Mesenchymal stem cell (in vitro differentiated cells and primary cell): Measurements from ENCODE around the gene HIVEP3.
A peak's percentile ranks its signal among the peaks of the same experiment; 100 is the strongest.

Source experiments
- DNase-seq: peaks from one replicate; pipeline ENCODE4 v3.0.0-alpha.2; 2013
- H2AFZ ChIP-seq: one replicate; pipeline ENCODE4 v1.6.1; 2013; ENCODE audit warnings: low read depth, mild to moderate bottlenecking, control low read depth, inconsistent platforms, low read length, moderate library complexity
- H2AK5ac ChIP-seq: 2 replicates; pipeline ENCODE4 v1.6.1; 2013; ENCODE audit warnings: low read length, moderate library complexity, mild to moderate bottlenecking, inconsistent platforms; ENCODE audit not compliant: severe bottlenecking
- H2BK120ac ChIP-seq: one replicate; pipeline ENCODE4 v1.6.1; 2013; ENCODE audit warnings: low read depth, mild to moderate bottlenecking, inconsistent platforms, low read length, moderate library complexity
- H2BK12ac ChIP-seq, 2 experiments: one replicate each; pipeline ENCODE4 v1.6.1; 2013; ENCODE audit warnings: inconsistent platforms in 2 of 2, low read length in 2 of 2, mild to moderate bottlenecking in 2 of 2, moderate library complexity in 2 of 2, control low read depth in 1 of 2
- H2BK15ac ChIP-seq: one replicate; pipeline ENCODE4 v1.6.1; 2013; ENCODE audit warnings: mild to moderate bottlenecking, low read depth, inconsistent platforms; ENCODE audit not compliant: poor library complexity, severe bottlenecking
- H2BK5ac ChIP-seq: 2 replicates; pipeline ENCODE4 v1.6.1; 2013; ENCODE audit warnings: low read depth, mild to moderate bottlenecking, low read length, control low read depth, inconsistent platforms; ENCODE audit not compliant: poor library complexity, severe bottlenecking
- H3K14ac ChIP-seq, 2 experiments: one replicate each; pipeline ENCODE4 v1.6.1; 2013; ENCODE audit warnings: inconsistent platforms in 2 of 2, low read length in 2 of 2, control low read depth in 1 of 2, mild to moderate bottlenecking in 1 of 2, moderate library complexity in 1 of 2
- H3K18ac ChIP-seq, 2 experiments: one replicate each; pipeline ENCODE4 v1.6.1; 2013; ENCODE audit warnings: inconsistent platforms in 2 of 2, low read length in 2 of 2, control low read depth in 1 of 2, low read depth in 1 of 2, mild to moderate bottlenecking in 1 of 2
- H3K23ac ChIP-seq, 2 experiments: one replicate each; pipeline ENCODE4 v1.6.1; 2013; ENCODE audit warnings: inconsistent platforms in 2 of 2, low read length in 2 of 2, mild to moderate bottlenecking in 2 of 2, moderate library complexity in 2 of 2, control low read depth in 1 of 2
- H3K27ac ChIP-seq: 2 replicates; pipeline ENCODE4 v1.5.1; 2013; ENCODE audit warnings: mild to moderate bottlenecking, moderate library complexity, low read length, control low read depth, inconsistent platforms; ENCODE audit not compliant: poor library complexity, severe bottlenecking
- H3K27me3 ChIP-seq, 2 experiments: 2 replicates each; pipeline versions ENCODE4 v1.6.1 to v1.7.0; 2013; ENCODE audit warnings: low read length in 2 of 2, mild to moderate bottlenecking in 2 of 2, moderate library complexity in 2 of 2, control low read depth in 1 of 2, inconsistent platforms in 1 of 2; ENCODE audit not compliant: control insufficient read depth in 1 of 2, insufficient read depth in 1 of 2
- H3K36me3 ChIP-seq, 2 experiments: 2 replicates each; pipeline versions ENCODE4 v1.6.1 to v1.7.0; 2013; ENCODE audit warnings: low read length in 2 of 2, control low read depth in 1 of 2, inconsistent platforms in 1 of 2, low read depth in 1 of 2, mild to moderate bottlenecking in 1 of 2; ENCODE audit not compliant: insufficient read depth in 2 of 2, control insufficient read depth in 1 of 2
- H3K4ac ChIP-seq, 2 experiments: one replicate each; pipeline ENCODE4 v1.6.1; 2013; ENCODE audit warnings: inconsistent platforms in 2 of 2, low read length in 2 of 2, mild to moderate bottlenecking in 2 of 2, moderate library complexity in 2 of 2, control low read depth in 1 of 2, low read depth in 1 of 2
- H3K4me1 ChIP-seq: 2 replicates; pipeline ENCODE4 v1.6.1; 2013; ENCODE audit warnings: low read depth, low read length, control low read depth; ENCODE audit not compliant: control insufficient read depth, insufficient read depth
- H3K4me2 ChIP-seq: 2 replicates; pipeline ENCODE4 v1.6.1; 2013; ENCODE audit warnings: low read length, mild to moderate bottlenecking, inconsistent platforms; ENCODE audit not compliant: poor library complexity, severe bottlenecking
- H3K4me3 ChIP-seq, 2 experiments: 2 replicates each; pipeline versions ENCODE4 v1.5.1 to v1.7.0; 2013; ENCODE audit warnings: low read length in 2 of 2, mild to moderate bottlenecking in 2 of 2, control low read depth in 1 of 2, low read depth in 1 of 2; ENCODE audit not compliant: insufficient read depth in 1 of 2
- H3K79me1 ChIP-seq: replicated peaks from 2 replicates; pipeline ENCODE4 v1.6.1; 2013; ENCODE audit warnings: mild to moderate bottlenecking, control low read depth, low read length, inconsistent platforms; ENCODE audit not compliant: poor library complexity, severe bottlenecking
- H3K9ac ChIP-seq: 2 replicates; pipeline ENCODE4 v1.7.0; 2013; ENCODE audit warnings: mild to moderate bottlenecking, low read length, moderate library complexity
- H3K9me3 ChIP-seq: 2 replicates; pipeline ENCODE4 v1.7.0; 2013; ENCODE audit warnings: mild to moderate bottlenecking, low read length; ENCODE audit not compliant: control insufficient read depth
- H4K8ac ChIP-seq: one replicate; pipeline ENCODE4 v1.6.1; 2013; ENCODE audit warnings: inconsistent platforms, mild to moderate bottlenecking, low read length, moderate library complexity
- H4K91ac ChIP-seq: one replicate; pipeline ENCODE4 v1.6.1; 2013; ENCODE audit warnings: mild to moderate bottlenecking, low read length, inconsistent platforms
- WGBS: methylation state at CpG from one replicate; pipeline ENCODE4 v1.1.7; 2013; ENCODE audit warnings: mixed read lengths; 5-methylcytosine and 5-hydroxymethylcytosine counted together

Gene HIVEP3

DNA sequence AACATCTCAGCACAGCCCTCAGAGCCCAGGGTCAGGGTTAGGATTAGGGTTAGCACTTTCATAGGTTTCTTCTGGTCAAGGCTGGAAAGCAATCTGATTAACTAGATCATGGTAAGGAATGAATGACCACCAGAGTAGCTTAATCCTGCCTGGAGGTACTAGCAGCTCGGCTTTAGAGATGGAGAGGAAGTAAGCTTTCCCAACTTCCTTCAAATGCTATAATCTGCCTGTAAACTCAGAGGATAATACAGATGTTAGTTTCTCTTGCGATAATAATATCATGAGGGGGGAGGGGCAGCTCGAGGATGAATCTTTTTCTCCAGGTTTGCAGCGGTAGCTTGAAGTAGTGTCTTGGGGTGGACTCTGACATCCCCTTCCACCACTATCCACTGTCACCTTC is 194.9 kb downstream of the HIVEP3 start:
- no peak overlapping the region for H3K18ac ChIP-seq
- no peak overlapping the region for H2AFZ ChIP-seq
- no peak overlapping the region for H3K4me3 ChIP-seq
- no peak overlapping the region for H2BK12ac ChIP-seq
- no peak overlapping the region for H3K23ac ChIP-seq
- peaks cover 11% of the 10 kb centered on the region for H3K79me1 ChIP-seq
- 86% methylated on average over 4 of the region's 4 CpGs for WGBS
- DNase-seq, result no peak
- H2BK15ac ChIP-seq, result no peak overlapping the region
- no peak overlapping the region for H2BK5ac ChIP-seq
- H2BK120ac ChIP-seq, result no peak overlapping the region
- no peak overlapping the region for H3K9ac ChIP-seq
- H3K27me3 ChIP-seq, result peaks cover 0 to 6% of the 10 kb centered on the region in 2 experiments
- peaks cover 9% of the 10 kb centered on the region for H3K4me1 ChIP-seq
- no peaks in the 10 kb centered on the region for H3K9me3 ChIP-seq
- no peak overlapping the region for H2AK5ac ChIP-seq
- no peak overlapping the region for H3K27ac ChIP-seq
- no peaks in the 10 kb centered on the region for H3K36me3 ChIP-seq
- no peak overlapping the region for H4K8ac ChIP-seq
- H3K14ac ChIP-seq, result no peak overlapping the region
- no peak overlapping the region for H3K4ac ChIP-seq
- H4K91ac ChIP-seq, result no peak overlapping the region
- no peak overlapping the region for H3K4me2 ChIP-seq

DNA sequence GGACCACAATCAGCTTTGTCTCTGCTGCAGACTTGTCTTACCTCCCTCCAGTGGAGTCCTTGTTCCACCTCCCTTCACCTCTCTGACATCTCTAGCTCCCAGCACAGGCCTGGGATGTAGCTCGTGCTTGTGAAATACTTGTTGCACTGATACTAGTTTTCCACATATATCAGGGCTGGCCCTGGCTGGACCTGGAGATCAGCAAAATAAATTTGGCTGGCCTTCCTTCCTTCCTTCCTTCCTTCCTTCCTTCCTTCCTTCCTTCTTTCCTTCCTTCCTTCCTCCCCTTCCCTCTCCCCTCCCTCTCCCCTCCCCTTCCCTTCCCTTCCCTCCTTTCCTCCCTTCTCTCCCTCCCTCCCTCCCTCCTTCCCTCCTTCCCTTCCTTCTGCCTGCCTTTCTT is 196.5 kb downstream of the HIVEP3 start:
- H3K4me3 ChIP-seq, result no peak overlapping the region
- no peak overlapping the region for H2BK12ac ChIP-seq
- no peak overlapping the region for H2AFZ ChIP-seq
- H3K4me1 ChIP-seq, result peaks cover 14% of the 10 kb centered on the region
- H2AK5ac ChIP-seq, result no peak overlapping the region
- H3K23ac ChIP-seq, result no peak overlapping the region
- WGBS, result 92% methylated on average over 1 of the region's 1 CpG
- no peaks in the 10 kb centered on the region for H3K9me3 ChIP-seq
- H2BK15ac ChIP-seq, result no peak overlapping the region
- H4K91ac ChIP-seq, result no peak overlapping the region
- H3K14ac ChIP-seq, result no peak overlapping the region
- H2BK120ac ChIP-seq, result no peak overlapping the region
- H3K36me3 ChIP-seq, result no peaks in the 10 kb centered on the region
- no peak overlapping the region for H3K27ac ChIP-seq
- H3K27me3 ChIP-seq, result peaks cover 0 to 6% of the 10 kb centered on the region in 2 experiments
- no peak overlapping the region for H4K8ac ChIP-seq
- H3K4me2 ChIP-seq, result no peak overlapping the region
- H3K4ac ChIP-seq, result no peak overlapping the region
- peaks cover 14% of the 10 kb centered on the region for H3K79me1 ChIP-seq
- no peak overlapping the region for H3K18ac ChIP-seq
- no peak overlapping the region for H3K9ac ChIP-seq
- DNase-seq, result no peak
- no peak overlapping the region for H2BK5ac ChIP-seq

DNA sequence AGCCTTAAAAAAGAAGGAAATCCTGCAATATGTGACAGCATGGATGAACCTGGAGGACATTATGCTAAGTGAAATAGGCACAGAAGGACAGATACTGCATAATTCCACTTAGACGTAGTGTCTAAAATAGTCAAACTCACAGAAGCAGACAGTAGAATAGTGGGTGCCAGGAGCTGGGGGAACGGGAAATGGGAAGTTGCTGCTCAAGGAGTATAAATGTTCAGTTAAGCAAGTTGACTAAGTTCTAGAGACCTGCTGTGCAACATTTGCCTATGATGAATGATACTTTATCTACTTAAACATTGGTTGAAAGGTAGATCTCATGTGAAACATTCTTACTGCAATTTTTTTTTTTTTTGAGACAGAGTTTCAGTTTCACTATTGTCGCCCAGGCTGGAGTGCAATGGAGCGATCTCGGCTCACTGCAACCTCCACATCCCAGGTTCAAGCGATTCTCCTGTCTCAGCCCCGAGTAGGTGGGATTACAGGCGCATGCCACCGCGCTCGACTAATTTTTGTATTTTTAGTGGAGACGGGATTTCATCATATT is 197.8 kb downstream of the HIVEP3 start:
- DNase-seq, result no peak
- Histone ChIP-seq H3K4me1 (peaks cover 20% of the 10 kb centered on the region), H2BK15ac (no peak overlapping the region), H3K79me1 (peaks cover 13% of the 10 kb centered on the region), H2BK12ac (no peak overlapping the region), H3K4ac (no peak overlapping the region), H3K4me2 (no peak overlapping the region), H3K36me3 (no peaks in the 10 kb centered on the region), H2AK5ac (no peak overlapping the region), H3K27me3 (peaks cover 0 to 6% of the 10 kb centered on the region in 2 experiments), H3K14ac (no peak overlapping the region), H2BK120ac (no peak overlapping the region), H3K9me3 (no peaks in the 10 kb centered on the region), H3K18ac (no peak overlapping the region), H3K9ac (no peak overlapping the region), H4K8ac (no peak overlapping the region), H4K91ac (no peak overlapping the region), H2BK5ac (no peak overlapping the region), H3K27ac (no peak overlapping the region), H2AFZ (no peak overlapping the region), H3K4me3 (no peak overlapping the region), H3K23ac (no peak overlapping the region)
- WGBS, result 91% methylated on average over 12 of the region's 12 CpGs

DNA sequence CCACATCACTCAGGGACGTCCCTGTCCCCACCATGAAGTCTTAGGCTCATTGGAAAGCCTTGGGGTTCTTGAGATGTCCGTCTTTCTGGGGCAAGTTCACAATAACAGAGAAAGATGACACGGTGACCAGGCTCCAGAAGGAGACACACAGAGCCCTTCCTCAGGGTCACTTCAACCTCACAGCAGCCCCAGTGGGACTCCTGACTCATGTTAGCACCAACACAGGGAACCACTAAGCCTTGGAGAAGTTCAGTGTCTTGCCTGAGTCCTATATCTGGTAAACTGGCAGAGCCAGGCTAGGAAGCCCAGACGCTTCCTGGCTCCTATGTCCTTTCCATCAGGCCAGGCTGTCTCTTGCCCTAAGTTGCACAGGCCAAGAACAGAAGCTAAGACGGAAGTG is 199.1 kb downstream of the HIVEP3 start:
- Histone ChIP-seq H3K27me3 (peaks cover 0 to 6% of the 10 kb centered on the region in 2 experiments), H3K79me1 (peaks cover 15% of the 10 kb centered on the region), H2BK15ac (no peak overlapping the region), H4K91ac (no peak overlapping the region), H3K18ac (no peak overlapping the region), H2BK12ac (no peak overlapping the region), H3K9ac (no peak overlapping the region), H2BK5ac (no peak overlapping the region), H3K23ac (no peak overlapping the region), H3K14ac (no peak overlapping the region), H3K4me3 (no peak overlapping the region), H4K8ac (no peak overlapping the region), H3K9me3 (no peaks in the 10 kb centered on the region), H2AFZ (no peak overlapping the region), H3K4me2 (no peak overlapping the region), H3K27ac (no peak overlapping the region), H3K4ac (no peak overlapping the region), H3K4me1 (peaks cover 30% of the 10 kb centered on the region), H2BK120ac (no peak overlapping the region), H3K36me3 (no peaks in the 10 kb centered on the region), H2AK5ac (peak overlapping the region; percentile 61)
- WGBS, result 87% methylated on average over 5 of the region's 5 CpGs
- DNase-seq, result no peak
